OCI-LY1 (cell line): ENCODE data around the gene GSDME.

Source experiments
- H2AFZ ChIP-seq: fragments of 200-600 bp; sonication (generic), shearing (Covaris generic); 2 replicates; pipeline ENCODE4 v1.6.0; 2014; ENCODE audit warnings: antibody characterized with exemption, mild to moderate bottlenecking, low read length
- H3F3A ChIP-seq: fragments of 200-600 bp; sonication (generic), shearing (Covaris generic); 2 replicates; pipeline ENCODE4 v1.6.0; 2014; ENCODE audit warnings: mild to moderate bottlenecking, antibody characterized with exemption, low read length, moderate library complexity; ENCODE audit not compliant: insufficient read depth
- H3K27ac ChIP-seq: fragments of 200-600 bp; sonication (generic); 2 replicates; pipeline ENCODE4 v1.5.1; 2014; ENCODE audit warnings: low read length, mixed run types, mild to moderate bottlenecking, low read depth; ENCODE audit not compliant: poor library complexity, severe bottlenecking
- H3K27me3 ChIP-seq: fragments of 200-600 bp; sonication (generic); 2 replicates; pipeline ENCODE4 v1.6.0; 2014; ENCODE audit warnings: antibody characterized with exemption, mild to moderate bottlenecking, low read length, moderate library complexity; ENCODE audit not compliant: insufficient read depth
- H3K36me3 ChIP-seq: fragments of 200-600 bp; sonication (generic); 2 replicates; pipeline ENCODE4 v1.6.1; 2014; ENCODE audit warnings: mild to moderate bottlenecking, antibody characterized with exemption, low read length, moderate library complexity, mixed read lengths; ENCODE audit not compliant: insufficient read depth
- H3K4me1 ChIP-seq: fragments of 200-600 bp; sonication (generic); 2 replicates; pipeline ENCODE4 v1.5.1; 2014; ENCODE audit warnings: mild to moderate bottlenecking, low read length, moderate library complexity; ENCODE audit not compliant: insufficient read depth, severe bottlenecking
- H3K4me2 ChIP-seq: fragments of 200-600 bp; sonication (generic), shearing (Covaris generic); 2 replicates; pipeline ENCODE4 v1.6.1; 2014; ENCODE audit warnings: low read length
- H3K4me3 ChIP-seq: fragments of 200-600 bp; sonication (generic); 2 replicates; pipeline ENCODE4 v1.5.1; 2014; ENCODE audit warnings: low read length, low read depth, mild to moderate bottlenecking, mixed read lengths; ENCODE audit not compliant: poor library complexity, severe bottlenecking
- H3K79me2 ChIP-seq: fragments of 200-600 bp; shearing (Covaris generic); 2 replicates; pipeline ENCODE4 v1.6.1; 2016; ENCODE audit warnings: mixed run types, low read length, mixed read lengths; ENCODE audit not compliant: insufficient read depth
- H3K9ac ChIP-seq: fragments of 200-600 bp; sonication (generic), shearing (Covaris generic); 2 replicates; pipeline ENCODE4 v1.6.1; 2014; ENCODE audit warnings: mild to moderate bottlenecking, low read length, mixed read lengths
- H3K9me2 ChIP-seq: fragments of 200-600 bp; sonication (generic), shearing (Covaris generic); 2 replicates; pipeline ENCODE4 v1.6.1; 2014; ENCODE audit warnings: low read depth, mild to moderate bottlenecking, low read length, mixed read lengths
- H3K9me3 ChIP-seq: fragments of 200-600 bp; shearing (Covaris generic); 2 replicates; pipeline ENCODE4 v1.6.1; 2014; ENCODE audit warnings: low read length, mixed read lengths
- H4K20me1 ChIP-seq: fragments of 200-600 bp; sonication (generic), shearing (Covaris generic); 2 replicates; pipeline ENCODE4 v1.6.0; 2016; ENCODE audit warnings: mild to moderate bottlenecking, low read length; ENCODE audit not compliant: insufficient read depth
- CTCF ChIP-seq: fragments of 200-600 bp; sonication (generic), shearing (Covaris generic); IDR thresholded peaks from 2 replicates; pipeline ENCODE4 v1.5.1; 2017; ENCODE audit warnings: mild to moderate bottlenecking, antibody characterized with exemption, low read length, moderate library complexity, mixed read lengths
- EZH2 ChIP-seq: fragments of 200-600 bp; sonication (generic), shearing (Covaris generic); IDR thresholded peaks from 2 replicates; pipeline ENCODE4 v1.8.0; 2017; ENCODE audit warnings: borderline replicate concordance, mixed run types, mild to moderate bottlenecking, antibody characterized with exemption, low read length, moderate library complexity, mixed read lengths

Gene GSDME

GRCh38 chr7:24757353-24758275 lies at the start of gene GSDME:
Gene GSDME, minus strand, starts transcription at chr7:24757464. Its CDS starts 7,690 bp downstream, at chr7:24749774.
- Histone ChIP-seq H2AFZ (no peak within 1 kb of the TSS), H3K4me3 (peak within 1 kb of the TSS; percentile 68), H3K27me3 (peaks cover 22% of the 10 kb centered on the region), H3K4me1 (peaks cover 19% of the 10 kb centered on the region), H3K79me2 (no peaks in the 10 kb centered on the region), H3F3A (no peaks in the 10 kb centered on the region), H3K36me3 (no peaks in the 10 kb centered on the region), H3K9me2 (no peaks in the 10 kb centered on the region), H3K9me3 (peaks cover 4% of the 10 kb centered on the region; the same call in 1 of the 2 replicates), H3K27ac (no peak within 1 kb of the TSS), H4K20me1 (no peaks in the 10 kb centered on the region), H3K4me2 (peak within 1 kb of the TSS; percentile 87), H3K9ac (peak within 1 kb of the TSS; percentile 53)
- no peak for TF ChIP-seq CTCF
- TF ChIP-seq EZH2 = no peak

GRCh38 chr7:24802300-24802699 lies 45.0 kb upstream of the GSDME start:
- Histone ChIP-seq H3K27me3 (no peaks in the 10 kb centered on the region), H3K4me2 (no peak overlapping the region), H3K79me2 (no peaks in the 10 kb centered on the region), H3K9me3 (no peaks in the 10 kb centered on the region), H4K20me1 (no peaks in the 10 kb centered on the region), H3K36me3 (peaks cover 97% of the 10 kb centered on the region), H3K9ac (no peak overlapping the region), H3F3A (no peaks in the 10 kb centered on the region; the same call in 1 of the 2 replicates), H2AFZ (no peak overlapping the region), H3K4me3 (no peak overlapping the region), H3K4me1 (no peaks in the 10 kb centered on the region), H3K9me2 (no peaks in the 10 kb centered on the region), H3K27ac (no peak overlapping the region)
- TF ChIP-seq EZH2 (no peak), CTCF (no peak)

- Histone ChIP-seq H3K9ac (no peak overlapping the region), H3K9me2 (no peaks in the 10 kb centered on the region), H3F3A (no peaks in the 10 kb centered on the region; the same call in 1 of the 2 replicates), H3K27me3 (no peaks in the 10 kb centered on the region), H3K4me2 (no peak overlapping the region), H2AFZ (no peak overlapping the region), H3K4me1 (no peaks in the 10 kb centered on the region), H3K79me2 (no peaks in the 10 kb centered on the region), H3K27ac (no peak overlapping the region), H3K36me3 (peaks cover 98% of the 10 kb centered on the region), H3K9me3 (no peaks in the 10 kb centered on the region), H4K20me1 (no peaks in the 10 kb centered on the region), H3K4me3 (no peak overlapping the region)
- no peak for TF ChIP-seq CTCF
- no peak for TF ChIP-seq EZH2
Observed at GRCh38 chr7:24801883-24802282, 44.6 kb upstream of the GSDME start.
